ENCODE data around the gene PIH1D1. TPM values are rescaled to one million over a fixed set of nuclear protein-coding genes. Genes with fewer than 3 reads are reported as not detected.

PIH1D1 gene
- total and polyA plus RNA-seq, 4 donors, result 56.6 to 96.3 (median 76.5) TPM

DNA sequence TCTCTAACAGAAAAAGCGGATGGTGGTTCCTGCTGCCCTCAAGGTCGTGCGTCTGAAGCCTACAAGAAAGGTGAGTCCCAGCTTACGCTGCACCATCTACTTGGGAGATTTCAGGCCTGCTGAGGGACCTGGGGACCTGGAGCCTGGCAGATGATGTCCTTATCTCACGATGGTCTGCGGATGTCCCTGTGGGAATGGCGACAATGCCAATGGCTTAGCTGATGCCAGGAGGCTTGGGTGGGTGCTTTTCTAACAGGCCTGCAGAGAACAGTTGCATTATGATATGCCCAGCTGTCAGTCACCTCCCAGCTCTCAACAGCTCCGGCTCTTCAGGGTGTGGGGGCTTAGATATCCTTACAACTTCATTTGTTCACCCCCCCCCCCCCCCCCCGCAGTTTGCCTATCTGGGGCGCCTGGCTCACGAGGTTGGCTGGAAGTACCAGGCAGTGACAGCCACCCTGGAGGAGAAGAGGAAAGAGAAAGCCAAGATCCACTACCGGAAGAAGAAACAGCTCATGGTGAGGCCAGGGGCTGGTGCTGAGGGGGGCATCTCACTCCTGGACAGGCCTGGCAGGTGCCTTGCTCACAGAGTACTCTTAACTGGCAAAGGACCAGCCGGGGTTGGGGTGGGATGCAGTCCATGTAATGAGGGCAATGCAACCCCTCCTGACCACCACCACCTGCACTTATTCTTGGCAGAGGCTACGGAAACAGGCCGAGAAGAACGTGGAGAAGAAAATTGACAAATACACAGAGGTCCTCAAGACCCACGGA is 39.6 kb upstream of the PIH1D1 start:
- DNase-seq (ENCODE audit: low read depth in 4 of 6, low spot score in 6 of 6), result no peak
- 92% methylated on average over 12 of the region's 17 CpGs for WGBS (ENCODE audit: insufficient coverage)
- peaks cover 37% of the 10 kb centered on the region for H3K36me3 ChIP-seq (ENCODE audit: control insufficient read depth, insufficient read depth, low read length)
- H3K9me3 ChIP-seq (ENCODE audit: control insufficient read depth, insufficient read depth, low read length), result no peaks in the 10 kb centered on the region
- no peak overlapping the region for H3K4me3 ChIP-seq (ENCODE audit: low read depth, low read length)
- peaks cover 38% of the 10 kb centered on the region for H3K4me1 ChIP-seq (ENCODE audit: control insufficient read depth, insufficient read depth, low read length)
- H3K27ac ChIP-seq (ENCODE audit: low read depth, low read length), result no peak overlapping the region
- H3K27me3 ChIP-seq (ENCODE audit: control insufficient read depth, insufficient read depth, low read length), result no peaks in the 10 kb centered on the region

DNA sequence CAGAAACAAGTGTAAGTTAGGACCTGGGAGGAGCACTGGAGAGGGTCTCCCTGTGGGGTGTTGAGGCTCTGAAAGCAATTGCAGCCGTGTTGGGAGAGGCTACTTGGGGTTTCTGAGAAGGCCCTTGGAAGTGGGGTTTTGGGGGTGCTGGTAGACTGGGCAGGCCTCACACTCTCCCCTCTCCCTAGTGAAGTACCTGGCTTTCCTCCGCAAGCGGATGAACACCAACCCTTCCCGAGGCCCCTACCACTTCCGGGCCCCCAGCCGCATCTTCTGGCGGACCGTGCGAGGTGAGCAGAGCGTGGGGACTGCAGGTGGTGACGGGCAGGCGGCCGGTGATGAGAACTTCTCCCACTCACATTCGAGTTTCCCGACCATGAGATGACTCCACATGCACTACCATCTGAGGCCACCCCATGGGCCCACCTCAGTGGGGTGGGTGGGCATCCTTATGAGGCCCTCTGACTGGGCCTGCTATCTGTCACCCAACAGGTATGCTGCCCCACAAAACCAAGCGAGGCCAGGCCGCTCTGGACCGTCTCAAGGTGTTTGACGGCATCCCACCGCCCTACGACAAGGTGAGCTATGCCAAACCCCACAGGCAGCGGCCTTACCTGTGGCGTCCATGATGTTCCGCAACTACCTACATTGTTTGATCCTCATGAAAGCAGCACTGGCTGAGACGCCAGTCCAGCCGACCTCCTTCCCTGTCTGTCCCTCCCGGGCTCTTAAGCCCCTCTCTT is 38.8 kb upstream of the PIH1D1 start:
- Histone ChIP-seq H3K27ac (ENCODE audit: low read depth, low read length) (no peak overlapping the region), H3K27me3 (ENCODE audit: control insufficient read depth, insufficient read depth, low read length) (no peaks in the 10 kb centered on the region), H3K9me3 (ENCODE audit: control insufficient read depth, insufficient read depth, low read length) (no peaks in the 10 kb centered on the region), H3K4me3 (ENCODE audit: low read depth, low read length) (no peak overlapping the region), H3K36me3 (ENCODE audit: control insufficient read depth, insufficient read depth, low read length) (peaks cover 37% of the 10 kb centered on the region), H3K4me1 (ENCODE audit: control insufficient read depth, insufficient read depth, low read length) (peaks cover 35% of the 10 kb centered on the region)
- 92% methylated on average over 15 of the region's 27 CpGs for WGBS (ENCODE audit: insufficient coverage)
- DNase-seq (ENCODE audit: low read depth in 4 of 6, low spot score in 6 of 6), result no peak

DNA sequence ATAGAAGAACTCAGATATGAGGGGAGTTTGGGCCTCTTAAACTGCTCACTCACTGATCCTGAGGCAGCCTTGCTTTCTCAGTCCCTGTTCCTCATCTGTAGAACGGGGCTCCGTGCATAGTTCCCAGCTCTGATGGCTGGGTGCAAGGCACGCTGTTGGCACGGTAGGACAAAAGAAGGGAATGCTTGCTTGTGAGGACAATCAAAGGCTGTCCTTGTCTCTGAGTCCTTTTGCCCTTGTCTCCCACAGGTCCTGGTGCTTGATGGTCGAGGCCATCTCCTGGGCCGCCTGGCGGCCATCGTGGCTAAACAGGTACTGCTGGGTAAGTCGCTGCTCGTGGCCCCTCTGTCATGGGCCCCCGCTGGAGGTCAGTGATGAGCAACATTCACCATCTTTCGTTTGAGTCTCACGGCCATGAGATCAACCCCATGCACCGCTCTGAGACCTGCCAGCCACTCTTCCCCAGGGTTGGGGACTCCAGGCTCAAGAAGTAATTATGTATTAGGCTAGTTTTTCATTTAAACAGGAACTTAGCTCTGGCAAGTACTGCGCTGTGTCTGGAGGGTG is 38.1 kb upstream of the PIH1D1 start:
- DNase-seq (ENCODE audit: low read depth in 4 of 6, low spot score in 6 of 6), result no peak
- H3K9me3 ChIP-seq (ENCODE audit: control insufficient read depth, insufficient read depth, low read length), result no peaks in the 10 kb centered on the region
- H3K4me3 ChIP-seq (ENCODE audit: low read depth, low read length), result peak overlapping the region; percentile 100
- peaks cover 33% of the 10 kb centered on the region for H3K4me1 ChIP-seq (ENCODE audit: control insufficient read depth, insufficient read depth, low read length)
- H3K27ac ChIP-seq (ENCODE audit: low read depth, low read length), result no peak overlapping the region
- 83% methylated on average over 13 of the region's 15 CpGs for WGBS (ENCODE audit: insufficient coverage)
- peaks cover 37% of the 10 kb centered on the region for H3K36me3 ChIP-seq (ENCODE audit: control insufficient read depth, insufficient read depth, low read length)
- no peaks in the 10 kb centered on the region for H3K27me3 ChIP-seq (ENCODE audit: control insufficient read depth, insufficient read depth, low read length)

GRCh38 chr19:49488863-49489537 is 37.4 kb upstream of the PIH1D1 start:
- H3K4me3 ChIP-seq (ENCODE audit: low read depth, low read length), result peak overlapping the region; percentile 100
- H3K27ac ChIP-seq (ENCODE audit: low read depth, low read length), result no peak overlapping the region
- 16% methylated on average over 5 of the region's 15 CpGs for WGBS (ENCODE audit: insufficient coverage)
- no peaks in the 10 kb centered on the region for H3K9me3 ChIP-seq (ENCODE audit: control insufficient read depth, insufficient read depth, low read length)
- no peak for DNase-seq (ENCODE audit: low read depth in 4 of 6, low spot score in 6 of 6)
- peaks cover 33% of the 10 kb centered on the region for H3K4me1 ChIP-seq (ENCODE audit: control insufficient read depth, insufficient read depth, low read length)
- peaks cover 37% of the 10 kb centered on the region for H3K36me3 ChIP-seq (ENCODE audit: control insufficient read depth, insufficient read depth, low read length)
- no peaks in the 10 kb centered on the region for H3K27me3 ChIP-seq (ENCODE audit: control insufficient read depth, insufficient read depth, low read length)

DNA sequence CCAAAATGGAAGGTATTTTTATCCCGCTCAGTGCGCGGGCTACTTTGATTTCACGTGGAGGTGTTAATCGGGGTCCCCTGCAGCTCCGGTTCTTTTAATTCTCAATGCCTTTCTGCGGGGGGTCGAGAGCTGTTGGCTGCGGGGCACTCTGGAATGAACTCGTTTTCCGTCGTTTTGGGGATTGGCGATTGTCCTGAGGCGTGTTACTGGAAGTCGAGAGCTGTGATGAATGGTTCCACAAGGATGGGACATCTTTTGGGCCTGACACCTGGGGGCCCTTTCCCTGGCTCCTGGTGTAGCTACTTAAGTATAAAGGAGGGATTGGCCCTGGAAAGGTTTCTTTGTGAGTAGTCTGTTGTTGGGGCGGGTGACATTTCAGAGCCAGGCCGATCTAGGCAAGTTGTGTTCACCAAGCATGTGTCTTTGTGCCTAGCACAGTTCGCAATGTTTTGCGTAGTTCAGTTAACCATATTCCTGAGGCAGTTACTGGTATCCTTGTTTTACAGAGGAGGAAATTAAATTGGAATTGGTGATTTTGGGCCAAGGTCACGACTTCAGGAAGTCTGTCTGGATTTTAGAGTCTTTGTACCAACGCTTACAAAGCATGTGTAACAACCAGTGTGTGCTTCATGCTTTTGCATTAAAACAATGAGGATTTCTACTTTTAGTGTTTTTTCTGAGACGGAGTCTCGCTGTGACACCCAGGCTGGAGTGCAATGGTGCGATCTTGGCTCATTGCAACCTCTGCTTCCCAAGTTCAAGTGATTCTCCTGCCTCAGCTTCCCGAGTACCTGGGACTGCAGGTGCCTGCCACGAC is 36.6 kb upstream of the PIH1D1 start:
- peaks cover 35% of the 10 kb centered on the region for H3K36me3 ChIP-seq (ENCODE audit: control insufficient read depth, insufficient read depth, low read length)
- H3K4me1 ChIP-seq (ENCODE audit: control insufficient read depth, insufficient read depth, low read length), result peaks cover 33% of the 10 kb centered on the region
- peak overlapping the region; percentile 100 for H3K4me3 ChIP-seq (ENCODE audit: low read depth, low read length)
- H3K27ac ChIP-seq (ENCODE audit: low read depth, low read length), result peak overlapping the region; percentile 92
- peak in 1 of 6 donors; percentile 26 for DNase-seq (ENCODE audit: low read depth in 4 of 6, low spot score in 6 of 6)
- no peaks in the 10 kb centered on the region for H3K9me3 ChIP-seq (ENCODE audit: control insufficient read depth, insufficient read depth, low read length)
- H3K27me3 ChIP-seq (ENCODE audit: control insufficient read depth, insufficient read depth, low read length), result no peaks in the 10 kb centered on the region
- 1% methylated on average over 25 of the region's 26 CpGs for WGBS (ENCODE audit: insufficient coverage)

GRCh38 chr19:49487277-49488045 is 35.8 kb upstream of the PIH1D1 start, which contains the start of gene RPL13A:
TSS of gene RPL13A (plus strand) at chr19:49487608. CDS start at chr19:49487630, 22 bp downstream.
- DNase-seq (ENCODE audit: low read depth in 4 of 6, low spot score in 6 of 6), result peak; percentile 99 to 100 (median 100)
- 0% methylated on average over 57 of the region's 57 CpGs for WGBS (ENCODE audit: insufficient coverage)
- H3K36me3 ChIP-seq (ENCODE audit: control insufficient read depth, insufficient read depth, low read length), result peaks cover 33% of the 10 kb centered on the region

GRCh38 chr19:49486710-49487276 is 35.2 kb upstream of the PIH1D1 start:
- H3K4me1 ChIP-seq (ENCODE audit: control insufficient read depth, insufficient read depth, low read length), result peaks cover 33% of the 10 kb centered on the region
- H3K4me3 ChIP-seq (ENCODE audit: low read depth, low read length), result peak overlapping the region; percentile 100
- DNase-seq (ENCODE audit: low read depth in 4 of 6, low spot score in 6 of 6), result no peak
- peak overlapping the region; percentile 89 for H3K27ac ChIP-seq (ENCODE audit: low read depth, low read length)
- H3K9me3 ChIP-seq (ENCODE audit: control insufficient read depth, insufficient read depth, low read length), result no peaks in the 10 kb centered on the region
- H3K36me3 ChIP-seq (ENCODE audit: control insufficient read depth, insufficient read depth, low read length), result peaks cover 26% of the 10 kb centered on the region
- H3K27me3 ChIP-seq (ENCODE audit: control insufficient read depth, insufficient read depth, low read length), result no peaks in the 10 kb centered on the region
- 52% methylated on average over 16 of the region's 23 CpGs for WGBS (ENCODE audit: insufficient coverage)

More at GRCh38 chr19:49487277-49488045, 35.8 kb upstream of the PIH1D1 start, which contains the start of gene RPL13A:
- H3K4me3 ChIP-seq (ENCODE audit: low read depth, low read length), result peak within 1 kb of the TSS; percentile 100
- H3K27ac ChIP-seq (ENCODE audit: low read depth, low read length), result peak within 1 kb of the TSS; percentile 92
- peaks cover 33% of the 10 kb centered on the region for H3K4me1 ChIP-seq (ENCODE audit: control insufficient read depth, insufficient read depth, low read length)
- H3K9me3 ChIP-seq (ENCODE audit: control insufficient read depth, insufficient read depth, low read length), result no peaks in the 10 kb centered on the region
- H3K27me3 ChIP-seq (ENCODE audit: control insufficient read depth, insufficient read depth, low read length), result no peaks in the 10 kb centered on the region

- WGBS (ENCODE audit: insufficient coverage), result 91% methylated on average over 7 of the region's 7 CpGs
- Histone ChIP-seq H3K4me3 (ENCODE audit: low read depth, low read length) (no peak overlapping the region), H3K27me3 (ENCODE audit: control insufficient read depth, insufficient read depth, low read length) (no peaks in the 10 kb centered on the region), H3K9me3 (ENCODE audit: control insufficient read depth, insufficient read depth, low read length) (no peaks in the 10 kb centered on the region), H3K36me3 (ENCODE audit: control insufficient read depth, insufficient read depth, low read length) (peaks cover 23% of the 10 kb centered on the region), H3K27ac (ENCODE audit: low read depth, low read length) (no peak overlapping the region), H3K4me1 (ENCODE audit: control insufficient read depth, insufficient read depth, low read length) (peaks cover 33% of the 10 kb centered on the region)
- no peak for DNase-seq (ENCODE audit: low read depth in 4 of 6, low spot score in 6 of 6)
Observed at GRCh38 chr19:49486232-49486631, 34.6 kb upstream of the PIH1D1 start.
